ENCODE results near the gene CRMP1. TPM values are rescaled to one million over a fixed set of nuclear protein-coding genes. Genes with fewer than 3 reads are reported as not detected.

The CRMP1 gene
- total and polyA plus RNA-seq, 12 donors: 0.18 to 17.7 (median 4.8) TPM

DNA sequence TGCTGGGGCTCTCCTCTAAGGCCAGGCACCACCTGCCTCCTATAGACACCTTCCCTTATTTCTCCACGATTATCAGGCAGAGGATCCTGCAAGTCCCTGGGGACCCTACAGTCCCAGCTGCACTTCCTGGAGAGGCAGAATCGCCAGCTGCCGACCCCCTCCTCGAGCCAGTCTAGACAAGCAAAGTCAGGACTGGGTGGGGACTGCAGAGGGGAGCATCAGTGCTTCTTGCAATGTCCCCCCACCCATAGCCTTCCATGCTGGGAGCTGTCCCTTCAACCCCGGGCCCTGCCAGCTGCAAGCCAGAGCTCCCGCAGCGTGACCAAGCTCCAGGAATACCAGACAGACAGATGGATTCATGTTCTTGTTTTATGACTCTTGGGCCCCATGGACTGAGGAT lies 1.4 kb upstream of the CRMP1 start:
- 28 to 58% (median 33%) methylated on average over 4 to 7 of the region's 7 CpGs for WGBS, 4 donors
- no peaks in the 10 kb centered on the region for H3K4me1 ChIP-seq (replicated peaks in 1 of 2)
- no peak overlapping the region for H3K27ac ChIP-seq
- TF ChIP-seq CTCF (IDR thresholded peaks at IDR 0.05): no peak
- DNase-seq: no peak
- H3K36me3 ChIP-seq (replicated peaks in 1 of 2): no peaks in the 10 kb centered on the region
- peaks cover 57% of the 10 kb centered on the region for H3K27me3 ChIP-seq
- H3K4me3 ChIP-seq: no peak overlapping the region
- intact Hi-C loops (cut with DNase I): no loop called here
- no peaks in the 10 kb centered on the region for H3K9me3 ChIP-seq (replicated peaks in 1 of 3)

DNA sequence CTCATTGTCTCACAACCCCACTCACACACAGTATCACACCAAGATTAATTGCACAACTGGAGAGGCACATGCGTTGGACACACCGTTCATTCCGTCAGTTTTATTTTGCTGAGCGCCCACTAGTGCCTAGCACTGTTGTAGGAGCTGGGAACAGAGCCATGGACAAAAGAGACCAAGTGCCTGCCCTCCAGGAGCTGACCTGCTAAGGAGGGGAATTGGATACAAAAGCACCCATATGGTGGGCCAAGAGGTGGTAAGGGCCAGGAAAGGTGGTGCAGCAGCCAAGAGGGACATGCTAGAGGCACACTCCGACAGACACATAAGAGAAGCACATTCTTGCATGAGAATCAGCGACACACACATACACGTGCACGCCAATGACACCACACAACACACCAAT lies 705 bp upstream of the CRMP1 start:
- Histone ChIP-seq H3K27me3 (peaks cover 64% of the 10 kb centered on the region), H3K4me3 (no peak overlapping the region), H3K27ac (no peak overlapping the region), H3K9me3 (replicated peaks in 1 of 3) (no peaks in the 10 kb centered on the region), H3K36me3 (replicated peaks in 1 of 2) (no peaks in the 10 kb centered on the region), H3K4me1 (replicated peaks in 1 of 2) (no peaks in the 10 kb centered on the region)
- 63 to 75% (median 70%) methylated on average over 8 of the region's 8 CpGs for WGBS, 4 donors
- intact Hi-C loops (cut with DNase I): no loop called here
- no peak for DNase-seq
- TF ChIP-seq POLR2A (IDR thresholded peaks at IDR 0.05) (no peak), CTCF (IDR thresholded peaks at IDR 0.05) (no peak)

DNA sequence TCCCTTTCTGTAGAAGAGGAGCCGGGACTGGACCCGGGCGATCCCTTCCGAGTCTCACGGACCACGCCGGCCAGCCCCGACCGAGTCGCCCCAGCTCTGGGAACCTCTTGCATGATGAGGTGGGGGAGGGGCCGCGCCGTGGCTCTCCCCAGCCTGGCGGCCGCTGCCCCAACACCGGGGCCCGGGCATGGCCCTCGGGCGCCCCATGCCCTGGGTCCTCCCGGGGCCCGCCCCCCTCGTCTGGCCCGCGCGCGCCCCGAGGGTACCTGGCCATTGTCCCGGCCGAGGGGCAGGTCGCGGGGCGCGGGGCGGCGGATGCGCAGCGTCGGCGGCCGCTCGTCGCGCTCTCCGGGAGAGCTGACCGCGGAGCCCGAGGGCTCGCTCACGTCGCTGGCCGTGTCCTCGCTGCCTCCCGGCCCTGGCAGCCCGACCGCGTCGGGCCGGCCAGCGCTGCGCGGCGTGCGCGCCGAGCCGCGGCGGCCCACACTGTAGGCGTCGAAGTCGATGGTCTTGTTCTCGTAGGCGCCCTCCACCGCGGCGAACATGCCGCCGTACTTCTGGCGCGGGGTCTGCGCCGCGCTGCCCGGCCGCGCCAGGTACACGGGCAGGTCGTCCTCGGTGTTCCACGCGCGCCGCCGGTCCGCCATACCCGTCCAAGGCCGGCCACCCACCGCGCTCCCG lies 423 bp downstream of the CRMP1 start:
- TF ChIP-seq CTCF (IDR thresholded peaks at IDR 0.05) (no peak), POLR2A (IDR thresholded peaks at IDR 0.05) (no peak)
- DNase-seq: no peak
- Histone ChIP-seq H3K4me3 (no peak overlapping the region), H3K36me3 (replicated peaks in 1 of 2) (no peaks in the 10 kb centered on the region), H3K27me3 (peaks cover 66% of the 10 kb centered on the region), H3K9me3 (replicated peaks in 1 of 3) (no peaks in the 10 kb centered on the region), H3K4me1 (replicated peaks in 1 of 2) (no peaks in the 10 kb centered on the region), H3K27ac (no peak overlapping the region)
- intact Hi-C loops (cut with DNase I): no loop called here
- WGBS, 4 donors: 1 to 3% (median 2%) methylated on average over 10 to 100 of the region's 100 CpGs

DNA sequence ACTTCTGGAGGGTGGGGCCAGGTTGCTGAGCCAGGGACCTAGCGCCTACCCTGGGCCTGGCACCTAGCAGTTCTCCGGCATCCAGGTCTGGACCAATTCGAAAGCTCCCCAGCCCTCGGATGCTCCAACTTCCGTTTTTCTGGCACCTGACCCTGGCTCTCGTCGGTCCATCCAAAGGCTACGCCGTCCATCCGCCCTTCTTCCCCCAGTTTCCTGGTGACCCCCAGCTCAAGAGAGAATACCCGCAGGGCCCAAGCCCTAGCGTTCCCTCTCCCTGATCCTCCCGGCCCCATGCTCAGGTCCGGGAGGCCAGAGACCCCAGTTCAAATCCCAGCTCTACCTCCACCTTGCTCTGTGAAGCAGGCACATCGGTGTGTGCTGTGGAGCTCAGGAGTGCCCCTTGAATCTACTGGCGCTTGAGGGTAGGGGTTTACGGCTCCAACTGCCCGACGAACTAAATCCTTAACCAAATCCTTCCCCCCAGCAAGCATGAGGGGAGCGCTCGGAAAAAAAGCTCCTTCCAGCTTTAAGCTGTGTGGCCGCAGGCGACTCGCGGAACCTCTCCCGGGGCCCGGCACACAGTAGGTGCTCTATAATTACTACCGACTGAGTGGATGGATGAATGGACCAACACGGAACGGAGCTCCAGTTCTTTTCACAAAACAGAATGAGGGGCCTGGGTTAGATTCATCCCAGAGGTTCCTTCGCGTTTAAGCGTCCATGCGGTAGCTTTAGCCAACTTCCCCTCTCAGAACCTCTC lies 1.1 kb downstream of the CRMP1 start:
- WGBS, 4 donors: 13 to 18% (median 15%) methylated on average over 15 to 34 of the region's 34 CpGs
- intact Hi-C loops (cut with DNase I): no loop called here
- TF ChIP-seq CTCF (IDR thresholded peaks at IDR 0.05): no peak
- no peak for TF ChIP-seq POLR2A (IDR thresholded peaks at IDR 0.05)
- no peaks in the 10 kb centered on the region for H3K4me1 ChIP-seq (replicated peaks in 1 of 2)
- H3K27me3 ChIP-seq: peaks cover 68% of the 10 kb centered on the region
- no peak overlapping the region for H3K27ac ChIP-seq
- no peak for DNase-seq
- H3K9me3 ChIP-seq (replicated peaks in 1 of 3): no peaks in the 10 kb centered on the region
- no peaks in the 10 kb centered on the region for H3K36me3 ChIP-seq (replicated peaks in 1 of 2)
- no peak overlapping the region for H3K4me3 ChIP-seq

Data from adrenal gland (tissue), 12 donors.